Gastrocnemius medialis (tissue), 4 donors: ENCODE data around the gene PROS1. TPM values are rescaled to one million over a fixed set of nuclear protein-coding genes. Genes with fewer than 3 reads are reported as not detected.

Experiments used
- ATAC-seq, 2 donors: fragments of 150-250 bp; one replicate each; pipeline ENCODE4 v1.9.1; 2016
- DNase-seq, 2 donors: peaks; one replicate each; pipeline ENCODE4 v3.0.0-alpha.2; 2019
- H3K27ac ChIP-seq, 4 donors: fragments of 200-600 bp; sonication (generic); 1 replicate in 1 of 4; 2 replicates in 3 of 4; pipeline ENCODE4 v1.5.1; 2016 to 2018; ENCODE audit warnings: mild to moderate bottlenecking in 2 of 4, moderate library complexity in 1 of 4
- H3K27me3 ChIP-seq, 3 donors: fragments of 200-600 bp; sonication (generic) in 2 of 3; 1 replicate in 1 of 3; 2 replicates in 2 of 3; pipeline versions ENCODE4 v1.5.1 to v1.6.0; 2016 to 2019; ENCODE audit warnings: mild to moderate bottlenecking in 1 of 3, moderate library complexity in 1 of 3
- H3K36me3 ChIP-seq, 2 donors: fragments of 200-600 bp; sonication (generic) in 1 of 2; one replicate each; pipeline ENCODE4 v1.5.1; 2017 to 2018
- H3K4me1 ChIP-seq, 2 donors: fragments of 200-600 bp; sonication (generic) in 1 of 2; one replicate each; pipeline ENCODE4 v1.5.1; 2016 to 2017; ENCODE audit warnings: mild to moderate bottlenecking in 2 of 2
- H3K4me3 ChIP-seq, 4 donors: fragments of 200-600 bp; sonication (generic) in 3 of 4; 1 replicate in 1 of 4; 2 replicates in 3 of 4; pipeline ENCODE4 v1.5.1; 2016 to 2019; ENCODE audit warnings: mild to moderate bottlenecking in 2 of 4
- H3K9me3 ChIP-seq, 3 donors: fragments of 200-600 bp; sonication (generic) in 2 of 3; 1 replicate in 1 of 3; 2 replicates in 2 of 3; pipeline ENCODE4 v1.5.1; 2016 to 2019
- CTCF ChIP-seq, 5 experiments: fragments of 450-650 bp in 3 of 5; fragments of 200-600 bp in 2 of 5; sonication (generic) in 2 of 5; IDR thresholded peaks in 4 of 5; conservative IDR thresholded peaks in 1 of 5; 1 replicate in 4 of 5; 2 replicates in 1 of 5; pipeline ENCODE4 v1.5.1; 2016 to 2019; ENCODE audit warnings: antibody characterized with exemption in 5 of 5, mild to moderate bottlenecking in 3 of 5, moderate library complexity in 3 of 5
- POLR2A ChIP-seq, 2 donors: fragments of 450-650 bp; IDR thresholded peaks; one replicate each; pipeline ENCODE4 v1.6.1; 2017; ENCODE audit warnings: antibody characterized with exemption in 2 of 2, mild to moderate bottlenecking in 2 of 2, moderate library complexity in 2 of 2
- in situ Hi-C, 4 donors: fragments of 200-750 bp; cut with MboI; loops; one replicate each; pipeline versions ENCODE4 v1.15.0 to v1.8.0; 2017; ENCODE audit warnings: low sequenced_read_pairs in 4 of 4
- intact Hi-C: fragments of 100-400 bp; cut with DNase I; formaldehyde crosslinking; loops from one replicate; pipeline ENCODE4 v1.15.1; 2023; ENCODE audit warnings: low total_unique reads
- total RNA-seq, 4 donors: library from RNA; depleted of rRNA; stranded (reverse); fragments of >200 nt; gene quantifications; one replicate each; pipeline versions ENCODE4 v1.1.0 to v1.2.3, GENCODE V29; 2016

Gene PROS1
- 1 to 10 TPM; 5.0 to 8.3 (median 7.6) TPM for total RNA-seq

- peak within 1 kb of the TSS; percentile 55 to 71 (median 56) for H3K4me3 ChIP-seq
- H3K36me3 ChIP-seq, result no peaks in the 10 kb centered on the region
- H3K9me3 ChIP-seq, result no peaks in the 10 kb centered on the region
- ATAC-seq (peak; percentile 85 to 90), DNase-seq (peak; percentile 64 to 66)
- in situ Hi-C loops, result no loop called here
- H3K27ac ChIP-seq, result peak within 1 kb of the TSS; percentile 56 to 81 (median 75)
- TF ChIP-seq POLR2A (IDR thresholded peaks at IDR 0.05) (peak; percentile 28 to 38), CTCF (IDR thresholded peaks at IDR 0.05 in 4 of 5, conservative IDR thresholded peaks at IDR 0.05 in 1 of 5) (no peak)
- H3K27me3 ChIP-seq, result no peaks in the 10 kb centered on the region
- H3K4me1 ChIP-seq, result peaks cover 3% of the 10 kb centered on the region in 2 donors
- intact Hi-C loops, result no loop called here
Observed at GRCh38 chr3:93973131-93974126, at the start of gene PROS1. PROS1 (minus strand) TSS chr3:93973896; CDS start chr3:93973749, 147 bp downstream.

- in situ Hi-C loops (no loop called here), intact Hi-C loops (no loop called here)
- Histone ChIP-seq H3K4me1 (no peaks in the 10 kb centered on the region), H3K4me3 (no peak overlapping the region), H3K27ac (no peak overlapping the region), H3K27me3 (no peaks in the 10 kb centered on the region), H3K9me3 (no peaks in the 10 kb centered on the region), H3K36me3 (no peaks in the 10 kb centered on the region)
- ATAC-seq (no peak), DNase-seq (no peak)
- no peak for TF ChIP-seq CTCF (IDR thresholded peaks at IDR 0.05 in 4 of 5, conservative IDR thresholded peaks at IDR 0.05 in 1 of 5)
- no peak for TF ChIP-seq POLR2A (IDR thresholded peaks at IDR 0.05)
Observed at GRCh38 chr3:94020293-94020692, 46.6 kb upstream of the PROS1 start.

- H3K27ac ChIP-seq, result no peak overlapping the region
- TF ChIP-seq CTCF (IDR thresholded peaks at IDR 0.05 in 4 of 5, conservative IDR thresholded peaks at IDR 0.05 in 1 of 5) (no peak), POLR2A (IDR thresholded peaks at IDR 0.05) (no peak)
- H3K4me3 ChIP-seq, result no peak overlapping the region
- in situ Hi-C loops (loop anchor here in 1 of 4 donors (10.0 kb wide), 1 partner anchor 55 kb away; no protein-coding TSS in a partner anchor), intact Hi-C loops (no loop called here)
- H3K27me3 ChIP-seq, result no peaks in the 10 kb centered on the region
- no peak for ATAC-seq
- no peak for DNase-seq
- no peaks in the 10 kb centered on the region for H3K9me3 ChIP-seq
- no peaks in the 10 kb centered on the region for H3K36me3 ChIP-seq
- H3K4me1 ChIP-seq, result no peaks in the 10 kb centered on the region
Observed at GRCh38 chr3:94019659-94020058, 46.0 kb upstream of the PROS1 start.

GRCh38 chr3:94015025-94015424, 41.3 kb upstream of the PROS1 start:
- Histone ChIP-seq H3K27ac (no peak overlapping the region), H3K36me3 (no peaks in the 10 kb centered on the region), H3K4me1 (no peaks in the 10 kb centered on the region), H3K4me3 (no peak overlapping the region), H3K27me3 (no peaks in the 10 kb centered on the region), H3K9me3 (no peaks in the 10 kb centered on the region)
- ATAC-seq (no peak), DNase-seq (no peak)
- in situ Hi-C loops, result loop anchor here in 1 of 4 donors (10.0 kb wide), 1 partner anchor 60 kb away; no protein-coding TSS in a partner anchor
- no peak for TF ChIP-seq POLR2A (IDR thresholded peaks at IDR 0.05)
- no peak for TF ChIP-seq CTCF (IDR thresholded peaks at IDR 0.05 in 4 of 5, conservative IDR thresholded peaks at IDR 0.05 in 1 of 5)
- intact Hi-C loops, result no loop called here
